ENCODE data around the gene EMID1.

Gene EMID1

DNA sequence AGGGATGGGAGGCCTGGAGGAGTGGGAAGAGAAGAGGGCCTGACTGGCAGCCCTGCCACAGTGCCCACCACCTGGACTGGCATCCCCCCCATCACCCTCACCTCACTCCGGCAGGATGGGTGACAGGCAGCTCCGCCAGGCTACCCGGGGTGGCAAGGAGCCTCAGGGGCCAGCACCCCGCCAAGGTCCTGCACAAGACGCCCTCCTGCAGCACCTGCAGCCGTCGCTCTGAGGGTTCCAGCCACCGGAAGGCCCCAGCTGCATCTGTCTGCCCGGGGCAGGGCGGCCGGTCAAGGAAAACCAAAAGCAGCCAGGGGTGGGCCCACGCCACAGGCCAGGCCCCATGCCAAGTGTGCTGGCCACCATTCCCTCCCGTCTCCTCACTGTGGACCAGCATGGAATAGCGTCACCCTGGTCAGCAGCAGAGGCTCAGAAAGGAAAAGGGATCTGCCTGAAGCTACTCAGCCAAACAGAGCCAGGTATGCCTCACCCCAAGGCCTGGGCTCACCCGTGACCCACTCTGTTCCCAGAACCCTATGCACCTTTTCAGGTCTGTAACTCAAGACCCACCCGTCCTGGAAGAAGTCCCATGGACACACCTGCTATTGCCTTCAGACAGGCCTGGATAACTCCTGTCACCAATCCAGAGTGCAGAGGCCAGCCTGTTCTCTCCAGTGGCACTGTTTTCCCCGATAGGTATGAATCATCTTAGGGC is 55.1 kb downstream of the EMID1 start:
- no peak for DNase-seq

DNA sequence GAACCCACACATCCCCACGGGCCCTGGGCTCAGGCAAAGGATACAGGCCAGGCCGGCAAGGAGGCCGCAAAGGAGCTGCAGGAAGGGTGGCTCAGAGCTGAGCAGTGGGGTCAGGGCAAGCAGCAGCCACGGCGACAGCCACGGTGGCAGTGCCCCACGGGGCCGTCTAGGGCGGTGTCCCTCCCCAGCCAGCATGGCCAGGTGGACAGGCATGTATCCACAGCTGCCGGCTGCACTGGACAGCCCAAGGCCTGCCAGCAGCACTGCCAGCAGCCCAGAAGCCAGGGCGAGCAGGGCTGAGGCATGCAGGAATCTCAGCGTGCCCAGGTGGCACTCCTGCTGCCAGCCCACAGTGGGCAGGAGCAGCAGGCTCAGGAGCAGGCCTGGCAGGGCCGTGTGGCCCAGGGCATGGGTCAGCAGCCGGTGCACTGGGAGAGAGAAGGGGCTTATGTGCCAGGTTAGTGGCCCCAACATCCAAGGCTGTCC is 58.1 kb downstream of the EMID1 start:
- DNase-seq, result no peak

DNA sequence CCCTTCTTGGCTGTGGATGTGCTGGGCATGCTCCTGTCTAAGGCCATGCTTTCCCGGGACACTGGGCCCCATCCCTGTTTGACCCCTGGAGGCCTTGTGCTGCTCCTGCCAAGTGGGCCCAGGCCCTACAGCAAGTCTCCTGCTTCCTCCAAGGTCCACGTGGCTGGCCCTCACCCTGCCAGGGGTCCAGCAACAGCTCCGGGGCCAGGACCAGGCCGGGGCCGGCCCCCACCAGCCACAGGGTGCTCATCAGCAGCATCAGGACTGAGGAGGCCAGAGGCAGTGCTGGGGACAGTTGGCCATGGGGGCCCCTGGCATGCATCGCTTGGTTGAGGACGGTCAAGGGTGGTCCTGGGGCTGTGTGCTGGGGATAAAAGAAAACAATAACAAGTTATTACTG is 59.6 kb downstream of the EMID1 start:
- DNase-seq, result no peak

DNA sequence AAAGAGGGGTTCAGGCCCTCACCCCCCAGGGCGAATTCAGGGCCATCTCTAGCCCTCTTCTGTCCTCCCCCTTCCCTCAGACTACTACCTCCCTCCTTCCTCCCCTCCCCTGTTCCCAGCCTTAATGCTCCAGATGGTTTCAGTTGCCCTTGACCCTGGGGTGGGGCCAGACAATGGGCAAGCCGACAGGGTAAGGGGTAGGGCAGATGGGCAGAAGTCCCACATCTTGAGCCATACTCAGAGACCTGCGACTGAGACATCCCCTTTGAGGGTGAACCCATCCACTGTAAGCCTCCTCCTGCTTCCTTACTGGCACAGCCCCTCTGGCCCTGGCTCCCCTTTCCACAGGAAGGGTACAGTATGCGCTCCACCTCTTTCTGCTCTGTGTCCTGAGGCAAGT is 60.2 kb downstream of the EMID1 start:
- DNase-seq, result no peak

DNA sequence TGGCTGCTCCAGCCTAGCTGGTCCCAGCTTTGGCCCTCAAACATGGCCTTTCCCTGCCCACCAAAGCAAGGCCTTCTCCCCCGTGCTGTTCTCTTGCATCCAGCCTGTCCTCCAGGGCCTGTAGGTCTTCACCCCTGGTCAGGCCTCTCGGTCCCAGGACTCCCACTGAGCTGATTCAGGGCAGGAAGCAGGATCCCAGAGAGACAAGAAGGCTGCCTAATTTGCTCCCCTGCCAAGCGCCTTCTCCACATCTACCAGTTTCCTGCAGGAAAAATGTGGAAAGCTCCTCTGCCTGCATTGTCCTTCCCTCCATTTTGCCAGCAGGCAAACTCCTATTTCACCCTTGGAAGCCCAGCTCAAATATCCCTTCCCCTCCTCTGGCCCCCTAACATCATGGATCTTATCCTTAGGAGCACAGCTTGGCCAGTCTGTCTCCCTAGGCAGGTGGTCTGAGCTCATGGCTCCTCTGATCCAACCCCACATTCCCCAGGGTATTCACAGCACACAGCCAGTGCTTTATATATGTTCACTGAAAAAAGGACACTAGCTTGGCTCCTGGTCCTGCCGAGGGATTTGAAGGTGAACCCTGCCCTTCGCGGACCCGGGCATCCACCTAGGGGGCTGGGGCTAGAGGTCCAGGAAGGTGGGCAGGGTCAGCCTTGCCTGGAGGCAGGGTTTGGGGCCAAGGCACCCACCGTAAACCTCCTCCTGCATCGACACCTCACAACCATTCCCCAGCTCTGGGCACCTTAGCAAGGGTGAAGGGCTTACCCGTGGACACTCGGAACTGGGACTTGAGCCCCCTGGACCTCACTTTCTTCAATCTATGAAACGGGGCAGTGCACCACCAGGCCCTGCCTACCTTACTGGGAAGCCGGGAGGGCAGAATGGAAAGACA is 61.1 kb downstream of the EMID1 start:
- DNase-seq, result no peak

DNA sequence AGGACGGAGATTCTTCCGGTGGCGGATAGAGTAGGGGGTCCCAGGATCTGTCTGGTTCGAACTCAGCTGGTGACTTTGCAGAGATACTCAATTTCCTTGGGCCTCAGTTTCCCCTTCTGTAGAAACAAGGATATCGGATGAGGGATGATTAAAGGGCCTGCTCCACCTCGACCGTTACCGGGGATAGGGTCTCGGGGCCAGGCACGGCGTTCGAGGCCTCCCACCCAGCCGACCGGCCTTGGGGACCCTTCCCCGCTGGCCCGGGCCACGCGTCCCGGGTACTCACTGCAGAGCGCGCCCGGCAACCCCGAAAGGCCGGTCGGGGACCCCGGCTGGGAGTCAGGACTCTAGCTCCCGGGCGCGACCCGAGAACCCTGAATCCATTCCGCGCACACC is 61.8 kb downstream of the EMID1 start:
- no peak for DNase-seq

DNA sequence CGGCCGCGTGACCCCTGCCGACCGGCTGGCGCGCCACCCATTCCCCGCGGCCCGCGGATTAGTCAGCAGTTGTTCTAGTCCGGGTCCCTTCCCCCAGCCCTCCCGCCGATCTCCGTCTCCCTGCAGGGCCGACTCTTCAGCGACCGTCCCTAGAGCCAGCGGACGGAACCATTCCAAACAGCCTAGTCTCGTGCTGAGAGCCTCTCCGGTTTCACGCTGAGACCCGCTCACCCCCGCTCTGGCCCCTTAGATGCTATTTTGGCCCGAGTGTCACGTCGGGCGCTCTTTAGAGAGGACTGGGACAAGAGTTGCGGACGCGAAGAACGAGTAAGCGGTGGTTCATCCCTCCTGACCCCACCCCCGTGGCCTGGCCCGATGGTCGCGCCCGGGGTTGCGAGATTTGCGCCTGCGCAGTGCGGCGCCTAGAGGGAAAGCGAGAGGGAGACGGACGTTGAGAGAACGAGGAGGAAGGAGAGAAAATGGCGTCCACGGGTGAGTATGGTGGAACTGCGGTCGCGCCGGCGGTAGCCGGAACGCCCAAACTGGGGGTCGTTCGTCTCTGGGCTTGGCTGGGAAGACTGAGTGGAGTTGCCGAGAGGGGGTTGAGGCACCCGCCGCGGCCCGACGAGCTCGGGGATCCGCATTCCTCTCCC is 62.3 kb downstream of the EMID1 start, which contains the start of the genes EWSR1 and RHBDD3:
Gene EWSR1, plus strand, starts transcription at position 411 of the 653 bp plus-strand sequence. Its CDS starts 69 bp downstream, at position 480.
Gene RHBDD3, minus strand, starts transcription at position 124 of the 653 bp plus-strand sequence. CDS start 2,355 bp downstream, outside the sequence.
- peak; percentile 87 to 97 (median 92) for DNase-seq

DNA sequence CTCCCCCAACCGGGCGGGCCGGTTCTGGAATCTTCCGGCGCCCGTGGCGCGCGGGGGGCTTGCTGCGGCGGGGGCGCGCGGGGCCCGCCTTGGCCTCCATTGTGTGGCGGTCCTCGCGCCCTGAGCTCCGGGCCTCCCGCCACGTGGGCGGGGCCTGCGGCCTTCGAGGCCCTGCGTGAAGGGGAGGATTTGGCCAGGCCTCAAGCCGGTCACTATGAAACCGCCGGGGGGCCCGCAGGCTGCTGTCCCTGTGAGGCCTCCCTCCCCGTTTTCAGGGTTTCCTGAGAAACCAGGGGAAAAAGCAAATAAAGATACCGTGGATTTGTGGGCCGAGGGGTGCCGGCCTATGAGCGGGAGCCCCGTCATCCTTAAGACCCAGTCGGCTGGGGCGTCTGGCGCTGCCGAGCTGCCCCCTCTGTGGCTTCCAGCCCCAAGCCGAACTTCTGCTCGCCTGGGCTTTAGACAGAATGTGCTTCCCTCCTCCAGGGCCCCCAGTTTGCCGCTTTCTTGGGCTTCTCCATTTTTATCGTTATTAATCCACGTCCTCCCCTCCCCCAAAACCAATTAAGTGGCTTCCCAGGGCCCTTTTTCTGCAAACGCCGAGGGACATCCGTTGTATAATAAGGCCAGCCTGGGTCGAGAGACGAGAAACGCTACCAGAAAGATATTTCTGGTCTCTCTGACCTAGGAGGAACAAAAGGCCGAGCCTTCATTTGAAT is 63.0 kb downstream of the EMID1 start:
- DNase-seq, result no peak

DNA sequence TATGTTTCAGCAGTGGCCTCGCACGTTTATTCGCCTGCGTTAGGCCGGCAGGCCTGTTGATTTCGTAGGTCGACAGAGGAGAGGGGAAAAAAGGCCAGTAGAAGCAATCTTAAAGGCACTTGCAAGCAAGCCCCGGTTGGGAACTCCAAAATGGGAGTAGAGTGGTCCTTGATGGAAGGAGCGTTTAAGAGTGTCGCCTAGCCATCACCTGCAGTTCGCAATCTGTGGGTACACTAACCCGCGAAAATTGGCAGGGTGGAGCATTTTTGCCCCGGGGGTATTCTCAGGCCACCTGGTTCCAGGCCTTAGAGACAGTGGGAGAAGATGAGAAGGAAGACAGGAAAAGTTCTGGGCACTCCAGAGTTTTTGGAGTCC is 63.5 kb downstream of the EMID1 start:
- DNase-seq, result no peak

DNA sequence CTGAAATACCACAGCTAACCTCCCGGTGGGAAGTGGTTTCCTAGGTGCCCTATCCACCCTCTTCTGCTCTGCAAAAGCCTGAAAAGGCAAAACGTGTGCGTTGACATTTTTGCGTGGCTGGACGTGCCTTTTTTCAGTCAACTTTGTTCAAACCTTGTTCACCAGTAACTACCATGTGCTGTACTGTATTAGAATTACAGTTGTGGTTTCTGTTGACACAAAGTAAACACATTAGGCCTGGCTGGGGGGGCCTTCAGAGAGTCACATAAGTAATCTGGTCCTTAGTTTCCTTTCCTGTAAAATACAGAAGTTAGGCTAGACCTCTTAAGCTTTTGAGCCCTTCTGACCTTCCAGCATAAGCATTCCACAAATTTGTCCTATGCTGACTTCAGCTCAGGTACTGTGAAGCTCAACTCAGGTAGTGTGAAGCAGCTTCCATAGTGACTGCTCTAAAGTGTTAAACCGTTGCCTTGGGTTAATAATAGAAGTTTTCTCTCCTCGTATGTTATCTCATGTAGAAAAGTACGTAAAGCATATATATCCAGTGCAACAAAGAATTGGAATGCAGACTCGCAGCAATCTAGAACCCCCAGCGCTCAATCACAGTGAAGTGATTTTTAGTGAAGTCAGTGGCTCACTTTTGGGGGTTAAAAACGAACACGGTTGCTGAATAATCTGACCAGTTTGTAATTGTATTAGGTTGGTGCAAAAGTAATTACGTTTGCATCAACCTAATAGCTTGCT is 64.2 kb downstream of the EMID1 start:
- no peak for DNase-seq

DNA sequence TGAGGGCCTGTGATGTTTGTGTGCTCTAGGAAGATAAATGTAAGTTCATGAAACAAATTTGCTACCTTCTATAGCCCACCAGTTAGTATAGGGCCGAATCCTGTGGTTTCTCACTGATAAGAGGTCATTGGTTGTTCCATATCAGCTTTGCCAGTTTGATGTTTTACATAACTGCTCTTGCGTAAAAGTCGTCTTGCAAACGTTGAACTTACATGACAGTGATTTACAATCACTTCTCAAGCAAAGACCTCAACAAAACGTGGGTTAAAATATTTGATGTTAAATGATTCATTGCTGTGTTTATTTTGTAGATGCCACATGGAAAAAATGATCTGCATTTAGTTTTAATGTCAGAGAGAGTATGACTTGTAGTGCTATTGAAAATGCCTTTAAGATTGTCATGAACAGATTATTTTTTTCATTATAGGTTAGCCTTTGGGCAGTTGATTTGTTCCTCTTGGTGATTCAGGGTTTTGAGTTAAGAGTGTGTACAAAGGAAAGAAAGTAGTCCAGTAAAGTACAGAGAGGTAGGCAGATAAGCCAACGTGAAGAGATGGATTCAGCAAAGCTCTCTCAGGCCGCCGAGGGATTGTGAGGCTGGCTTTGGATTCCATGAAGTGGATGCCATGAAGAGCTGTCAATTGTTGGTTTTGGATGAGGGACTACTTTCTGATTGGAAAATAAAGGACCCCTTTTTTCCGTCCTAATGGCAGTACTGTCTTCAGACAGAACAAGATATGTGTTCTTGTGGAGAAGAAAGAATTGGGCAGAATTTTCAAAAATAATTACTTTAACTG is 65.0 kb downstream of the EMID1 start:
- no peak for DNase-seq

DNA sequence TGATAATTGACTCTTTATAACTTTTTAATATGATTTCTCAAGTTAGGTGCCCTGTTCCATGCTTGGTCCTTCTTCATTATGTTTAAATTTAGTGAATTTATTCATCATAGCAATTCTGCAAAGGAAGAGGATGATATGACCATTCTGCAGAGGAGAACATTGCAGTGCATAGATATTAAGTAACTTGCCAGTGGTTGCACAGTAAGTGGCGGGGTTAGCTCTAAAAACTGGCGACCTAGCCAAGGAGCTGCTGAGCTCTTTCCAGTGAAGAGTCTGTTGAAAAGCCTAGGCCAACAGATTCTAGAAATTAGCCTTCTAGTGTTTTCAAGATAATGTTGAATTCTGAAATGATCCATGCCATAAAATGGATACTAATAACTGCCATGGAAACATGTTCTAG is 66.9 kb downstream of the EMID1 start:
- no peak for DNase-seq

DNA sequence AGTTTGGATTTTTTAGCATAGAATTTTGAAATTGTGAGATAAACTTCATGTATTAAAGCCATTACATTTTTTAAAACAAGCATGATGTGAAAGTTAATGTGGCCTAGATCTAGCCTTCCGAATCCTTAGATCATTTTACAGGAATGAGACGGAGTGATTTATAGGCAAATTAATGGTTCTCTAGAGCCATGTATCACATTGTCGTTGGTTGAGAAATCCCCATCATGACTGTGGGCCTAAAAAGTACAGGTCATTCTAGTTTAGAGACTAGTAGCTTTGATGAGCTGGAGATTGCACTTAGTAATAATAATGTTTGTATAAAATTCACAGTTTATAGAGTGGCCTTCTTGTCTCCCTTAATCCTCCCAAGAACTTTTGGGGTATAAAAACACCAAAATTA is 69.5 kb downstream of the EMID1 start:
- DNase-seq, result no peak

DNA sequence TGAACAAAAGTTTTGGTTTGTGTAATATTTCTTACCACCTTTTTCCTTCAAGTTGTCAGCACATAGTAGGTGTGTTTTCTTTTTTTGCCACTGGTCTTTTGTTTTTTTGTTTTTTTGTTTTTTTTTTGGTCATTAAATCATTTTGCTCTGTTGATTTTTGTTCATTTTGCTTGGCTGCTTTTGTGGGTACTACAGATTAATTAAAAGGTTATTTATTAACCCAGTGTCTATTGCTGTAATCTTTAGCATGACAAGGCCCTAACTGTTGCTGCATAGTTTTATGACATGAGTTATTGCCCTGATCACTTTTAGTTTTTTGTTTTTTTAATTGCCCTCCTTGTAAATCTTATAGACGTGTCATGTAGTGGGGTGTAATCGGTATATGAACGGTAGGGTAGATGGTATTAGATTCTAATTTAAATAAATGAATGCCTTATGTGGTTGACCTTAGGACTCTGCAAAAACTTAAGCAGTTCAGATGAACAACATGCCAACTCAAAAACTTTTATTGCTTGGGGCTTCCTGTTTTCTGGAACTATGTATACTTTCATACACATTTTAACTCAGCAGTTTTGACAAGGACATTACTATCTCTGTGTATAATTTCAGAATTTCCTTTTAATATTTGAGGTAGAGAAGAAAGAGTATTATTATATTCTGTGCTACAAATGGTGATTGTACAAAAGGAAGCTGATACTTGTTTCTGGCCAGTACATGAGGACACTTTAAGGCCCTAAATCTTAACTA is 70.3 kb downstream of the EMID1 start:
- no peak for DNase-seq

DNA sequence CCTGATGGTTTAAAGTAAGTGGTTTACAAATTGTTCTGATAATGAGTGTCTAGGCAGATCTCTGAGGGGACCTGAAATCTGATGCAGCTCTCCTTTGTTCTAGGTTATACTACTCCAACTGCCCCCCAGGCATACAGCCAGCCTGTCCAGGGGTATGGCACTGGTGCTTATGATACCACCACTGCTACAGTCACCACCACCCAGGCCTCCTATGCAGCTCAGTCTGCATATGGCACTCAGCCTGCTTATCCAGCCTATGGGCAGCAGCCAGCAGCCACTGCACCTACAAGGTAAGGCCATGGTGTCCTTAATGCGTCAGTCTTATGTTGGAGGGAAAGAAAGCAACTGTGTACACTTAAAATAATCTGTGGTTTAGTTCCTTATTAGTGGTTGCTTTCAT is 72.2 kb downstream of the EMID1 start:
- no peak for DNase-seq

DNA sequence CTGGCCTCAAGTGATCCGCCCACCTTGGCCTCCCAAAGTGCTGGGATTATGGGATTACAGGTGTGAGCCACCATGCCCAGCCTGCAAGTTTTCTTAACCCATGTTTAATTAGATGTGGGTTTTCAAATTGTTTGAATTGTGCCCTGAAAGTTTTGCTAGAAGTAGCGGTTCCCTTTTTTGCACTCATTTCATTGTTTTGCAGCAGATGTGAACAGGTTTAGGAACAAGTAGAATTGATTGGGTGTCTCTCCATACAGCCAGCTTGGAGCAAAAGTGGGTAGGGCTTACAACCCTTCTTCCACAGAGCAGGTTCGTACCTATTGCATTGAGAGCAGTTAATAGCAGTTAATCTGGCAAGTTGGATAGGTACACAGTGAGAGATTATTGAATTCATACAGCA is 78.5 kb downstream of the EMID1 start:
- DNase-seq, result no peak

DNA sequence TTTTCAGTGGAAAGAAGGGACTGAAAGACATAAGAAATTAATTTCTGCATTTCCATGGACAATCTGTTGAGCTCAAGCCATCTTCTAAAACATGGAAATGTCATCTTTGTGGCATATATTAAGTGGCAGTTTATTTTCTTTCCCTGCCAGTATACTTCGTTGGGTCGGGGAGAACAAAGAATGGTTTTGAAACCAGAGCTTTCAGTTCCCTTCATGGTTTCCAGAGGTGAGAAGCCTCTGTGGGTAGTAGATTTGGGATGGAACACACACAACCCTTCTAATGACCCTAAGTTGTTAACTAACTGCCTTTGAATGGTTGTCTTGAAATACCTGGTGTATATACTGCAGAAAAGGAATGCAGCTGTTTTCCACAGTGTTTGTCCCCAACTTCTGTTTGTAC is 83.1 kb downstream of the EMID1 start:
- no peak for DNase-seq

DNA sequence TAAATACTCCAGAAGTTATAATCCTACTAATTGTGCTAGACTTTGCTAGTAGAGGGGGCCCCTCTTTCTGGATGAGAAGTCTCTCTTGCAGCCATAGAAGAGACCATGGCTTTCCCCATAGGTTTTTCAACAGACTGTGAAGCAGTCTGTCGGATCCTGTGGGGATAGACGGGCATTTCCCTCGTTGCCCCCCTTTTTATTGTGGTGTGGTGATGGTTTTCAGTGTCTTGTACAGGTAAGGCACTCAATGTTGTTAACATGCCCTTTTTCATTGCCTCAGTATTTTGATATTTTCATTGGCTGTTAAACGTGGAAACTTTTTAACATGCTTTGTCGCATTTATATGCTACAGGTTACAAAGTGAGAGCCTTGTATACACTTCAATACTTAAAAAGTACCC is 84.4 kb downstream of the EMID1 start:
- DNase-seq, result no peak

DNA sequence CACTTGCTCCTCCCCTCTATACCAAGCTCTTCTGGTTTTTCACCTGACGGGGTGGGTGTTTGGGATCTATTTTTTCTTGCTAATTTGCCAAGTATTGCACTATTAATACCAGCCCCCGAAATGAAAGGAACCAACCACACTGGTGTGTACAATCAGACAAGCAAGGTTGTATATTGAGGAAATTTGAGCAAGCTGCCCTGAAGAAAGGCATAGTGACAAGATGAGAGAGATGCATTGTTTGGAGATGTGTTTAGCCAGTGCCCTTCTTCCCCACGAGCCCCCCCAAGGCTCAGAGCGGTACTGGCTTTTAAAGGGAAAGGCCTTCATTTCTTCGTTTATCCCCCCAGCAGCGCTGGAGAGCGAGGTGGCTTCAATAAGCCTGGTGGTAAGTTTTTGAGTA is 85.5 kb downstream of the EMID1 start:
- DNase-seq, result no peak

DNA sequence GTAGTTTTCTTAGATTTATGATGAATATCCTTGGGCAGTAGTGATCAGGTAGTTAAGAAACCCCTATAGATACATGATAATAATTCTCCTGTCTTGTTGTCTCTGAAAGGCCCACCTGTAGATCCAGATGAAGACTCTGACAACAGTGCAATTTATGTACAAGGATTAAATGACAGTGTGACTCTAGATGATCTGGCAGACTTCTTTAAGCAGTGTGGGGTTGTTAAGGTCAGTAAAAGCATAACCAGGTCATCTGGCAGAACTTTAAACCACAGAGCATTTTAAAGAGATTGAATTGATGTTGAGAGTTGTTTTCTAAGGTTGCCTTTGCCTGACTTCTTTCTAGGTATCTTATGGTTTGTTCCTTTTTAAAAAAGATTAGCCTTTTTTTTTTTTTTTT is 86.7 kb downstream of the EMID1 start:
- no peak for DNase-seq

Data from activated CD4-positive, CD25-positive, alpha-beta regulatory T cell (primary cell).